Mucosa of descending colon (tissue), 3 donors: ENCODE data around the gene EPHA3. TPM values are rescaled to one million over a fixed set of nuclear protein-coding genes. Genes with fewer than 3 reads are reported as not detected.

Experiments
- ATAC-seq: fragments of 200-7000 bp; cut with Tn5 transposase; one replicate; pipeline ENCODE4 v1.9.1; 2020; ENCODE audit warnings: mild to moderate bottlenecking, moderate library complexity
- DNase-seq, 3 donors: peaks; one replicate each; pipeline ENCODE4 v3.0.0-alpha.2; 2020
- H3K36me3 ChIP-seq: fragments of 200-600 bp; one replicate; pipeline ENCODE4 v1.8.0; 2021; ENCODE audit warnings: low read depth, mild to moderate bottlenecking
- H3K4me1 ChIP-seq: fragments of 200-600 bp; one replicate; pipeline ENCODE4 v1.8.0; 2021; ENCODE audit warnings: low read depth, mild to moderate bottlenecking
- H3K4me3 ChIP-seq: fragments of 200-600 bp; one replicate; pipeline ENCODE4 v1.8.0; 2021; ENCODE audit warnings: mild to moderate bottlenecking
- H3K9me3 ChIP-seq: fragments of 200-600 bp; one replicate; pipeline ENCODE4 v1.8.0; 2021; ENCODE audit warnings: mild to moderate bottlenecking
- intact Hi-C, 2 donors: fragments of 100-400 bp; cut with DNase I in 1 of 2; cut with micrococcal nuclease in 1 of 2; formaldehyde crosslinking; loops; one replicate each; pipeline versions ENCODE4 v1.11.0 to v1.11.1; 2022; cut with DNase I, micrococcal nuclease
- total RNA-seq, 3 donors: library from RNA; stranded (reverse); fragmentation: NEBNext Ultra II Directional in 2 of 3; extraction: Animal tissue kit (Norgen Biotek cat#: 25700) in 2 of 3; gene quantifications; one replicate each; pipeline versions ENCODE4 v1.2.1 to v1.2.4, GENCODE V29; 2021 to 2023
- TF ChIP-seq, protein P1 (sequence below): fragments of 200-600 bp; IDR thresholded peaks from one replicate; pipeline ENCODE4 v1.8.0; 2022; ENCODE audit warnings: antibody characterized with exemption, mild to moderate bottlenecking
- donor health status: DM: no; HTN: no; CAD: no; lungs with moderate emphysema.
- donor health status: DM: no; HTN: no; CAD: no.
- donor health status: DM: no; HTN: yes; CAD: no.

Gene EPHA3
- total RNA-seq, 3 donors from 2014 or later = 1.0 to 6.6 (median 2.0) TPM

DNA sequence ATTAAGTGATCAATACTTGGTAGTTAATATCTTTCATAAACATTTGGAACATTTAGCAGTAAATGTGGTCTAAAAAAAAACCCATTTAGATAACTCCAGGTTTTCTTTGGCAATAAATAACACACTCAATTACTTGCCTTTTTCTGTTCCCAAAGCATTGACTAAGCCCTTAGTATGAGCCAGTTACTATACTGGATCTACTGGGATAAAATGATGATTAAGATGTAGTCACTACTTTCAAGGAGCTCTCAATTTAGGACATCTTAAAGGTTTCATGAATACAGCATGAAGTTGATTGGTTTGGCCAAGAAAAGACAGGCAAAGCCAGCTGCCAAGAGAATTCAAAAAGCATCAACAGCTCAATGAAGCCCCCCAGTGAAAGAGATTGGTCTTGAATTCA lies 250.9 kb downstream of the EPHA3 start:
- no peak for DNase-seq
- Histone ChIP-seq H3K4me1 (no peaks in the 10 kb centered on the region), H3K9me3 (no peaks in the 10 kb centered on the region), H3K36me3 (no peaks in the 10 kb centered on the region), H3K4me3 (no peak overlapping the region)
- no peak for ATAC-seq
- TF ChIP-seq, protein P1, sequence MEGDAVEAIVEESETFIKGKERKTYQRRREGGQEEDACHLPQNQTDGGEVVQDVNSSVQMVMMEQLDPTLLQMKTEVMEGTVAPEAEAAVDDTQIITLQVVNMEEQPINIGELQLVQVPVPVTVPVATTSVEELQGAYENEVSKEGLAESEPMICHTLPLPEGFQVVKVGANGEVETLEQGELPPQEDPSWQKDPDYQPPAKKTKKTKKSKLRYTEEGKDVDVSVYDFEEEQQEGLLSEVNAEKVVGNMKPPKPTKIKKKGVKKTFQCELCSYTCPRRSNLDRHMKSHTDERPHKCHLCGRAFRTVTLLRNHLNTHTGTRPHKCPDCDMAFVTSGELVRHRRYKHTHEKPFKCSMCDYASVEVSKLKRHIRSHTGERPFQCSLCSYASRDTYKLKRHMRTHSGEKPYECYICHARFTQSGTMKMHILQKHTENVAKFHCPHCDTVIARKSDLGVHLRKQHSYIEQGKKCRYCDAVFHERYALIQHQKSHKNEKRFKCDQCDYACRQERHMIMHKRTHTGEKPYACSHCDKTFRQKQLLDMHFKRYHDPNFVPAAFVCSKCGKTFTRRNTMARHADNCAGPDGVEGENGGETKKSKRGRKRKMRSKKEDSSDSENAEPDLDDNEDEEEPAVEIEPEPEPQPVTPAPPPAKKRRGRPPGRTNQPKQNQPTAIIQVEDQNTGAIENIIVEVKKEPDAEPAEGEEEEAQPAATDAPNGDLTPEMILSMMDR = no peak
- intact Hi-C loops = no loop called here

DNA sequence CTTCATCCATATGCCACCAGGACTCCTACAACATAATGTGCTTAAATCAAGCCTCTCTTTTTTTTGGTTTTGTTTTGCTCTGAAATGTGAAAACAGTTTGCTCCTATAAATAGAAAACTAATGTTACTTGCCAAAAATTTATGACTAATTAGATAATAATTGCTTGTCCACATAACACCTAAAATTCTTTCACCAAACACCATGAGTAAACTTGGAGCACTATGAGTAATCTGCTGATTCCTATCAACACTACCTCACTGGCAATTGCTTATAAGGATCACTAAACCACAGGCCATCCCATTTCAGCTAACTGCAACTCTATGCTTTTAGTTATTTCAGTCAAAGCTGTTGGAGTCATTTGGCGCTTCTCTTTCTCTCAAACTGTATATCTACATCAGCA lies 252.7 kb downstream of the EPHA3 start:
- TF ChIP-seq, protein P1 = no peak

DNA sequence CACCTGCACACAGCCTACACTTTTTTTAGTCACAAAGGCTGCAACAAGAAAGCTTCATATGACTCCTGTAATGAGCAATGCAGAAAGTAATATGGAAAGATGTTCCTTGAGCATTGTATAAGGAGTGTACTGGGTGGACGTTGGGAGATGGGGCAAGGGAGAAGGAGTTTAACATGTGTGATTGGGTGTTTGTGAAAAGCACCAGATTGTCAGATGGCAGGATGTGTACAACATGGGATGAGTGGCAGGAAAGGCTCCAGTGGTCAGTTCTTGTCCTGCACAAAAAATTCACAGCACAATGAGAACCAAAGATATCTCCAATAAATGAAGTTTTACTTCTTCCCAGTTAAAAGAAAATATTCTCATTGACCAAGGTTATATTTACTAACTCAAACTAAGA lies 255.1 kb downstream of the EPHA3 start:
- DNase-seq (no peak), ATAC-seq (no peak)
- intact Hi-C loops = no loop called here
- Histone ChIP-seq H3K4me1 (no peaks in the 10 kb centered on the region), H3K36me3 (no peaks in the 10 kb centered on the region), H3K9me3 (no peaks in the 10 kb centered on the region), H3K4me3 (no peak overlapping the region)
- TF ChIP-seq, protein P1 = no peak

More for the DNA sequence above, 252.7 kb downstream of the EPHA3 start:
- Histone ChIP-seq H3K9me3 (no peaks in the 10 kb centered on the region), H3K36me3 (no peaks in the 10 kb centered on the region), H3K4me1 (no peaks in the 10 kb centered on the region), H3K4me3 (no peak overlapping the region)
- intact Hi-C loops = no loop called here
- ATAC-seq = no peak
- DNase-seq = no peak

DNA sequence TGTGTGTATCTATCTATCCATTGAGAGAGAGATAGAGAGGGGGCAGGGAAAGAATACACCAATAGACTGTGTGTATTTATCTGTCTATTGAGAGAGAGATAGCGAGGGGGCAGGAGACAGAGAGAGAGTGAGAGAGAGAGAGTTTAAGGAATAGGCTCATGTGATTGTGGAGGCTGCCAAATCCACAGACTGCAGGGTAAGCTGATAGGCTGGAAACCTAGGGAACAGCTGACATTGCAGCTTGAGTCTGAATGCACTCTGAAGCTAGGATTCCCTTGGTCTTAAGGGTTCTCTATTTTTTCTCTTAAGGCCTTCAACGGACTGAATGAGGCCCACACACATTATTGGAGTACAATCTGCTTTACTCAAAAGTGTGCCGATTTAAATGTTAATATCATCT lies 255.8 kb downstream of the EPHA3 start:
- Histone ChIP-seq H3K4me3 (no peak overlapping the region), H3K36me3 (no peaks in the 10 kb centered on the region), H3K4me1 (no peaks in the 10 kb centered on the region), H3K9me3 (no peaks in the 10 kb centered on the region)
- DNase-seq (no peak), ATAC-seq (no peak)
- intact Hi-C loops = no loop called here
- TF ChIP-seq, protein P1 = no peak

DNA sequence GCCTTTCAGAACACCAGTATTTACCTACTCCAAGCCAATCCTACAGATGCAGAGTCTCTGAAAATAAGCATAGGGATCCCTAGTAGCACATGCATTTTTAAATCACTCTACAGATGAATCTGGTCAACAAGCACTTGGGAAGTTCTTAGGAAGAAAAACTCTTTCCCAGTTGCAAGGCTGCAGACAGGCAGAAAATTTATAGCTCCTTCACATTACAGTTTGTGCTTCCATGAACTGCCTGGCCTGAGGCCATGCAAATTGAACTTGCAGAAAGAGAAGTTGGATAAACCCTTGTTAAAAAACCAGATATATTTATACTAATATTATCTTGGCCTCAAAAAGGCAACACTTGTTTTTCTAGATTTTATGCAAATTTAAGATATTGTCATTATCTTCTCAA lies 256.9 kb downstream of the EPHA3 start:
- Histone ChIP-seq H3K36me3 (no peaks in the 10 kb centered on the region), H3K9me3 (no peaks in the 10 kb centered on the region), H3K4me3 (no peak overlapping the region), H3K4me1 (no peaks in the 10 kb centered on the region)
- DNase-seq = no peak
- intact Hi-C loops = no loop called here
- no peak for ATAC-seq
- TF ChIP-seq, protein P1 = no peak

DNA sequence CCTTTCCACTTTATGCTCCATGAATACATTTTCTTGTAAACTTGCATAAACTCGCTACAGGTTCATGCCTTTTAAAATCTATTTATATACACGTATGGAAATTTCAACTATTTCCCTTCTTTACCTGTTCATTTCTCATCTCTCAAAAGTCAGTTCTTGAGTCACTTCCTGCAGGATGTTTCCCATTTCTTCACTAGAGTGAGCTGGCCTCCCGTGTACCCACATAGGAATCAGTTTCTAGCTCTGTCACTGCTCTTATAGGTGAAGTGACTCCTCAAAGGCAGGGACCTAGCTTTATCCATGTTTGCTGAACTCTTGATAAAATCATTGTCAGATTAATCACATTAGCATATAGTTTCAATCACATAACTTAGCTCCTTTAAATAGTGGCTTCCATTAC lies 259.7 kb downstream of the EPHA3 start:
- TF ChIP-seq, protein P1 = no peak
- Histone ChIP-seq H3K36me3 (no peaks in the 10 kb centered on the region), H3K4me1 (no peaks in the 10 kb centered on the region), H3K4me3 (no peak overlapping the region), H3K9me3 (no peaks in the 10 kb centered on the region)
- ATAC-seq (no peak), DNase-seq (no peak)
- intact Hi-C loops = no loop called here
